ENCODE data around the gene NELFB.

Gene NELFB

DNA sequence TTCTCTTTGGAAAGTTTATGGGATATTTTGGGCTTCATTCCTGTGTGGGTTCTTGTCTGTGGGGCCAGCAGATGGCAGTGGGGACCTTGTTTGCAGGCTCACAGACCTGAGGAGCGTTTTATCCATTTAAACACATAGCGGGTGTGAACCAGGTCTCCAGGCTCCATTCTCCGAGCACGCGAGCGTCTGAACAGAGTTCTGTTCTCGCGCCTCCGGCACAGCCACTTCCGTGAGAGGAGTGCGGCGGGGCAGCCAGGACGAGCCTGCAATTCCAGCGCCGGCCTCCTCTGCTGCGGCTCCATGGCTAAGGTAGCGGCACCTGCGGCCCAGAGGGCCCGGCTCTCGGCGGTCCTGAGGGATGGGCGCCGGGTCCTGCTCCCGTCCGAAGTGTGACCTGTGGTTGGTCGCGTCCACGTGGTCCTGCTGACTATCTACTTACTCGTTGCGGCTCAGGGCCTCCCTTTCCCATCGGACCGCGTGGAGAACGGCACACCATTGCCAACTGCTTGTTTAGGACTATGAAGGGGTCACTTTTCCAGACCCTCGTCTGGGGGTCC is 39.6 kb downstream of the NELFB start:
- DNase-seq: no peak

DNA sequence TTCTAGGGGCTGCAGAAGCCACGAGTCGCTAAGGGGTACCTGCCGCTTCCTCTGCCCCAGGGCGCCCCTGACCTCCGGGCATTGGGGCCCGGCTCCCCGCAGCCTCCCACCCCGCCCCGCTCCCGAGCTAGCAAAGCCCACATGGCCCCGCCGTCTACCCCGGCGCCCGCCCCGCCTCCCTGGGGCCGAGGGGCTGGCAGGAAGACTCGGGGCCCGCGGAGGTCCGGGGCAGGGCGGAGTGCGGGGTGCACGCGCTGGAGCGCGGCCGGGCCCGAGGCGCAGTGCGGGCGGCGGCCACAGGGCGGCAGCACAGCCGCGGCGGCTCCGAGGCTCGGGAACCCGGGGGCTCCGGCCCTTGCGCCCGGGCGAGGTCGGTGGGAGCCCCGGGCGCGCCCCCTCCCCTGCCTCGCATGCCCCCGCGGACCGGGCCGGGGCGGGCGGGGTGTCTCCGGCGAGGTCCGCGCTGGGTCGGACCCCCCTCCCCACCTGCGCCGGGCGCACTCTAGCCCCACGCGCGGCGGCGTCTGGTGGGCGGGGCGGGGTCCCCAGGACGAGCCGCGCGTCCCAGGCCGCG is 40.2 kb downstream of the NELFB start:
- peak; percentile 39 for DNase-seq

DNA sequence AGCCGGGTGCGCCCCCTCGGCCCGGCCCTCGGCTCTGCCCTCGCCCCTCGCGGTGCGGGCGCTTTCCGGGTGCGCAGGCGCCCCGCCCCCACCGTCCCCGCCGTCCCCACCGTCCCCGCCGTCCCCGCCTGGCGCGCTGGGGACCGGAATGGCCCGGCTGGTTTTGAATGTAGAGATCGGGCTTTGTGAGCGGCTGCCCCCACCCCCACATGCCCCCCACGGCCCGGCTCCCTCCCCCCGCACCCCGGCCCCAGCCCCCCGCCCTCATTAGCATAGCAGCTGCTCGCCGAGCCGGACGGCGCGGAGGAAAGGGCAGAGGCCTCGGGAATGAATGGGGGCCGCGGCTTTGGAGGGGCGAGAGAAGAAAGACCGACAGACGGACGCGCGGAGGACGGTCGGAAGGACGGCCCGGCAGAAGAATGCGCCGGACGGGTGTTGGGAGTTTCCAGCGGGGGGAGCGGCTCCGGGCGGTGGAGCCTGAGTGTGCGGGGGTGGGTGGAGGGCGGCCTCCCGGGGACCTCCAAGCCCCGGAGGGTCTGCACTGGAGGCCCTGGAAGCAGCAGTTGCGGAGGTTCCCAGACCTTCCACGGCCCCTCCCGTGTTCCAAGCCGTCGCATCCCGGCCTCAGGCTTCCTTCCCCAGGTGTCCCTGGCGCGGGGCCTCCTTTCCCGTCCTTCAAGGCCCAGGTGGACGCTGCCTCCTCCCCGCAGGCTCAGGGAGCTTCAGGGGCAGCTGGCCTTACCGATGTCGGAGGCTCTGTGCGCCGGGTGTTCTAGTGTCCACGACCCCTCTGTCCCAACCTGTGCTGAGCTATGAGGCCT is 40.9 kb downstream of the NELFB start:
- no peak for DNase-seq

DNA sequence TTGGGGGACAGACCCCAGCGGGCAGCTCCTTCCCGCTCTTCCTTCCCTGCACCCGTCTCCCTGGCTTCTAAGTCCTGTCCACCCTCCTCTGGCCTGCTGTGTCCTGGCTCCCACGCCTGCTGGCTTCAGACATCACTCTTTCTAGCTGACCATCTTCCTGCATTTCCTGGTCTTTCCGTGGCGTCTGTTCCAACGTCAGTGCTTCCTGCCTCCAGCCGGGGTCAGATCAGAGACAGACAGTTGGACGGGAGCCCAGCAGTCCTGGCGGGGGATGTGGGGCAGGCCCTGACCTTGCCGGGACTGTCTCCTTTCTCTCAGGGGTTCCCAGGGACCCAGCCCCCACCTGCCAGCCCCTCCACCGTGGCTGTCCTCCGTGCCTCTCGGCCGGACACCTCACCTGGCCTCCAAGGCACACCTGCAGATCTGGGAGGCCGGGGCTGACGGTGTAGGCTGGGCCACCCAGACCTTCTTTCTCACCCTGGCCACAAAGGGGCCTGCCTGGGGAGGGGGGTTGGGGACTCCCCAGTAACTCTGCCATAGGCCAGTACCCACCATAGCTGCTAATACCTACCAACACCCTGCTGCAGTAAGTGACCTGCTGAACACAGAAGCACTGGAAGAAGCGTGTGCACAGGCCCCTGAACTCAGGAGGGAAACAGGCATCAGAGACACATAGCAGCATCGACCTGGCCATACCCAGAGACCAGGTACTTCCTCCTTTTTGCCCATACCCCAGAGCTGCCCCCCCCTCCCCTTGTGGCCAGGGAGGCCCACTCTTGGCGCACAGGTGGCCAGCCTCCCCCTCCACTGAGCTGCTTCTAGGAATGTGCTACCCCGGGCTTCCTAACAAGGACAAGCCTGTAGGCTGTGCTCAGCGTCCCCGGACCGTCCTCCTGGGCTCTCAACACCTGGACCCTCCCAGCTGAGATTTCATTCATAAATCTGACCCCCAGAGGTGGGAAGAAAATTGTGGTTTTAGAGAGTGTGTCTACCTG is 41.8 kb downstream of the NELFB start:
- no peak for DNase-seq

DNA sequence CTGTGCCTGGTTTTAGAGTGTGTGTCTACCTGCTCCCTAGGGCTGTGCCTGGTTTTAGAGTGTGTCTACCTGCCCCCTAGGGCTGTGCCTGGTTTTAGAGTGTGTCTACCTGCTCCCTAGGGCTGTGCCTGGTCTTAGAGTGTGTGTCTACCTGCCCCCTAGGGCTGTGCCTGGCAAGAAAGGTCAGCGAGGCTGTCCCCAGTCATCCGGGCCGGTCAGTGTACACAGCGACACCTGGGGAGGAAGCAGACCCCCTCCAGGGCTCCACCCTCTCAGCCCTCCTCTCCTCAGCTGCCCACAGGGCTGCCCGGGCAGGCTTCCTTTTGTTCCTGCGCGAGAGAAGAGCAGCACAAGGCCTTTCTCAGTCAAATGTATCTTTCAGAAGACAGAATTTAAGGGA is 42.8 kb downstream of the NELFB start:
- no peak for DNase-seq

DNA sequence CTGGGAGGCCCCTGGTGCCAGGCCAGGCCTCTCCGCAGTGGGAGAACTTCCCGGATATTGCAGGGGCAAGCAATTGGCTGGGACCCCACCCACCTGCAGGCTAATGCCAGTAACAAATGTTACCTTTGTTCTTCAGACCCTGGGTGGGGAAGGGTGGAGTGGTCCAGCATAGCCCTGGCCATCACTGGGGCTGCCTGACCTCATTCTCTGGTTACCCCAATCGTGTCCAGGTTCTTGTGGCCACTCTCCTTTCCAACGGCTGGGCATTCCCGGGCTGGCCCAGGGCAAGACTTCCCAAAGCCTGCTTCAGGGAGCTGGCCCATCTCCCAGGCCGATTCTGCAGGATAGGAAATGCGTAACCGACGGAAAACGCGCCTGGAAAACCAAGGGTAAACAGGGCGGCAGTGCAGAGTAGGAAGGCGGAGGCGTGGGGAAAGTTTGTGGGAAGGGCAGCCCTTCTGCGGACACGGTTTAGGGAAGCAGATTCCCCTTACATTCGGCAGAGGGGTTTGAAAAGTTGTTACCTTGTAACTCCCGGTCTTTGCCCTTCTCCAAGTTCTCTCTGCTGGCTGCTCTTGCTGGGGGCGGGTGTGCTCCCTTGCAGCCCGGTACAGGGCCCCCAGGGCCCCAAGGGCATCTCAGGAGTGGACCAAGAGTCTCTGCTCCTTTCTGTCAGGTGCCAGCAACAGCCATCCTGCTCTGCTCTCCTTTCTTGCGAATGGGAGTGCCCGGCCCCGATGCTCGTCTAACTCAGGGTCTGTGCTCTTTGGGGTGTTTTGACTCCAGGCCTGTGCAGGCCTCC is 43.5 kb downstream of the NELFB start:
- no peak for DNase-seq

DNA sequence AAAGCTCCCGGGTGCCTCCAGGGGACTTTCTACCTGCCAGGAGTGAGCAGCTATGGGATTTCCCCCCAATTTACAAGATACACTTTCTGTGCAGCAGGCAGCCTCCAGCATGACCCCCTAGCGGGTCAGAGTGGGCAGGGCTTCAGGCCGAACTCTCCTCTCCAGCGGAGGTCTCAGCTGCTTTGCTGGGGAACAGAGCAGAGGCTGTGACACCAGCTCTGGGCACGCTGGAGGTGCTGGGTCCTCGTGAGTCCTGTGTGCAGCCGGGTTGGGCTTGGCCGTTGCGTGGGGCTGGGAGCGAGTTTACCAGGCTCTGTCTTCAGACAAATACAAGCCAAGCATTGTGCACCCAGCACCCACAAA is 44.1 kb downstream of the NELFB start:
- DNase-seq: no peak

DNA sequence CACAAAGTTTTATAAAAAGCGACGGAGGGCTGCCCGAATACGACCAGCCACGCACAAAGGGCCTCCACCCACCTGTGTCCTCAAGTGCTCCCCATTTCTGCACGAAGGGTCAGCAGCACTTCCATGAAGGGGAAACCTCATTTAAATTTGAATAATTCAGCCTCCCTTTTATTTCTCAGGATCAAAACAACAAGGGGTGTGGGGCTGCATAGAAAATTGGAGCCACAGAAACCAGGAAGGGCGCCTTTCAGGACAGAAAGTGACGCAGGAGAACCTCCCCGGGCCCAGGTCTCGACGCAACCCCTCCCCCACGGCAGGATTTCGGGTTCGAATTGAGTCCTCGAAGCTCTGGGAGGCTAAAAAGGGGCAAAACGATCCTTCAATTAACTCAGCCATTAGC is 44.8 kb downstream of the NELFB start:
- no peak for DNase-seq

DNA sequence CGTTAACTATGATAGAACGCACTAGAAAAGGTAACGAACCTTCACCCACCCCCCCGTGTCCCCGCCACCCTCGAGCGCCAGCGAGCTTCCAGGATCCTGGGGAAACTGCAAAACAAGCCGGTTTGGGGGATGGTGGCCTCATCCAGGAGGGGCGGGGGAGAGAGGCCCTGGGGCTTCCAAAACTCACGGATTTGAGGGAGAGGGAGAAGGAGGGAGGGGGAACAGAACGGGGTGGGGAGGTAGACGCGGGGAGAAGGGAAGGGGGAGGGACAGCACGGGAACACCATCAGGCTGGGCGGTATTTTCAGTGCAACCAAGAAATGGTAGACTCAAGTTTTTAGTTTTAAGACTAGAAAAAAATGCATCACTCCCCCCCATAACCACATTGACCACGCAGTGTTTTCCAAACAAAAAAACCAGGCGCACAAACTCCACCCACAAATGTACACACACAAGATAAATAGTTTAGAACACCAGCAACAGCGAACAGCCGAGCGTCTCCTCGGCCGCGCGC is 45.5 kb downstream of the NELFB start:
- no peak for DNase-seq

DNA sequence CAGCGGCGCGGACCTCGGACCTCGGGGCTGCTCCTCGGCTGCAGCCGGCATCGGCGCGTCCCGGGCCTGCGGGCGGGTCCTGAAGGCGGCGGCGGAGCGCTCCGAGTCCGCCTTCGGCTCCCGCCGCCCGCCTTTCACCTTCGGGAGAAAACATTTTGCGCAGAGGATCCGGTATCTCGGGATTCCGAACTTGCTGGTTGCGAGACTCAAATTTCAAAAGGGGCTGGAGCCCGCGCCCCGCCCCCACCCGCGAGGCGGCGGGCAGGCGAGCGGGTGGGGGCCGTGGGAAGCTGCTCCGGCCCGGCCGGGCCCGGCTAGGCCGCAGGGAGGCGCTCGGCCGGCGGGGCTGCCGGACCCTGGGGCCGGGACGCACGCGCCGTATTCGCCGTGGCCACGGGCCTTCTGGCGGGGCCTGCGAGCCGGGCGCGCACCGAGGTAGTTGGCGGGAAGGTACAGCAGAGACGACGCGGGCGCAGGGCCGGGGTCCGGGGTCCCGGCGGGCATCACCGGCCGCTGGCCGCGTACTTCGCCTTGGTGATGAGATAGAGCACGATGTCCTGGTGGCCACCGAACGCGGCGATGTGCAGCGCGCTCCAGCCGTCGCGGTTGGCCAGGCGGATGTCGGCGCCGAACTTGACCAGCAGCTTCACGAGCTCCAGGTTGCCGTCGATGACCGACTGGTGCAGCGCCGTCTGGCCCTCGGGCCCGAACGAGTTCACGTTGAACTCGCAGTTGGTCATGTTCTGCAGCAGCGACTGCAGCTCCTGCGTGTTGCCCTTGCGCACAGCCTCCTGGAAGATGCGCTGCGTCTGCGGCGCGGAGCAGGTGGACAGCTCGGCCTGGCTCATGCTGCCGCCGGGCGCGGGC is 46.2 kb downstream of the NELFB start:
- DNase-seq: peak; percentile 41

DNA sequence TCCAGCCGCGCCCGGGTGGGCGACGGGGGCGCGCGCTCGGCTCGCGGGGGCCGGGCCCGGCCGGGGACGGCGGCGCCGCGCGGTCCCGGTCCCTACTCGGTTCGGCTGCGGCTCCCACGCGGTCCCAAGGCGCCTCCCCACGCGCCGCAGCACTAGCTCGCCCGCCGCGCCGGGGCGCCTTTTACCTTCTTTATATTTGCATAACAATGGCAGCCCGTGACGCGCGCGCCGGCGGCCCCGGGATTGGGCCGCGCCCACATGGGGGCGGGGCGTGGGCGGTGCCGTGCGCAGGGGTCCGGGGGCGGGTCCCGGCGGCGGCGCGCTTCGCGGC is 47.0 kb downstream of the NELFB start, which contains the start of gene NRARP:
Gene NRARP, minus strand, starts transcription at position 154 of the 331 bp plus-strand sequence. CDS start 343 bp downstream, outside the sequence.
- peak; percentile 79 for DNase-seq

DNA sequence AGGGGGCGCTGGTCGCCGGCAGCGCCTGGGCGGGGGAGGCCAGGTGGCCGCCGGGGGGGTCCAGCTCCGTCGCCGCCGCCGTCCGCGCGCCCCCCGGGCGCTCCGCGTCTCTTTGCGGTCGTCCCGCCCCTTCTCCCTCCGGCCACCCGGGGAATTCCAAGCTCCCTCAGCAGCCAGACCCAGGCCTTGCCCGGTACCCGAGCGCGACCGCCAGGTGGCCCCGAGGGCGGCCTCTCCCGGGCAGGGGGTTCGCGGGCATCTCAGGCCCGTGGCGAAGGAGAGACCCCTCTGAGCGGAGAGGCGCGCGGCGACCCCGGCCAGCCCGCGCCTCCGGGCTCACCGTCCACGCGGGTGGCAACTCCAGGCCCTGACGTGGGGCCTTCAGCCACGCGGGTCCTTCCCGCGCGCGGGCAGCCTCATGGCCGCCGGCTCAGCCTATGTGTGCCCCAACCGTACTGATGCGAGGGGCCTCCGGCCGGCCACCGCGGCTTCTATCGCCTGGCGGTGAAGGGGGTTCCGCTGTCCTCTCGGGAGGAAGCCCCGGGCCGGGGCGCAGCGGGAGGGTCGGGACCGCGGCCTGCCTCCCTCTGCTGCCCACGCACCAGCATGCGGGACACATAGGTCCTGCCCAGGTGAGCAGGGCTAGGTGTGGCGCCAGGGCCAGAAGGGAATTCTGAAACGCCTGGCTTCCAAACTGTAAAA is 47.5 kb downstream of the NELFB start:
- no peak for DNase-seq

DNA sequence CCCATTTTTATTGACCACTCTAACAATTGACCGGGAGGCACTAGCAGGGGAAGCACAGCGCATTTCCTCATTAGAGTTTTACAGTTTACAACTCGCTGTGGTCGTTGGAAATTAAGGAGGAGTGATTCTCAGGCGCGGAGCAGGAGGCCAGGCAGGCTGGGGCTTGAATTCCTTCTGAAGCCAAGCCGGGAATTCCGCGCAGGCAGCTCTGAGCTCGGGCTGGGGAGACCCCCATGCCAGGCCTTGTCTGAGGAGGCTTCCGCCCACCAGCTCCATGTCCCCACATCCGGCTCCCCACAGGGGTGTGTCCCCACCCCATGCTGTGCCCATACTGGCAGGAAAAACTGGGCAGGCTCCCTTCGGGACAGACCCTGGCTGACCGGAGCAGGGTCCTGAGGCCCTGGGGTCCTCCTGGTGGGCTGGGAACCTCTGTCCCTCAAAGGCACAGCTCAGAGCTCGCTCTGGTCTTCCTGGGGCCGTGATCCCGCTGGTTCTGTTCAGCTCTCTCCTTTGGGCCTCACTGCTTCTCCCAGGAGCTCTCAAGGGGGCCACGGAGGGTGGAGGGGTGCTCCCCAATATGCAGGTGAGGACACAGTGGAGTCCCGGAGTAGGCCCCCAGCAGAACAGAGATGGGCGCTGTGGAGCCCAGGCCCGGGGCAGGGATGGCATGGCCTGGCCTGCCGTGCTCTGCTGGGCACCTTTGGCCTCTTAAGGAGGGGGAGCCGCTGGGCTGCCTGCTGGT is 48.2 kb downstream of the NELFB start:
- no peak for DNase-seq

DNA sequence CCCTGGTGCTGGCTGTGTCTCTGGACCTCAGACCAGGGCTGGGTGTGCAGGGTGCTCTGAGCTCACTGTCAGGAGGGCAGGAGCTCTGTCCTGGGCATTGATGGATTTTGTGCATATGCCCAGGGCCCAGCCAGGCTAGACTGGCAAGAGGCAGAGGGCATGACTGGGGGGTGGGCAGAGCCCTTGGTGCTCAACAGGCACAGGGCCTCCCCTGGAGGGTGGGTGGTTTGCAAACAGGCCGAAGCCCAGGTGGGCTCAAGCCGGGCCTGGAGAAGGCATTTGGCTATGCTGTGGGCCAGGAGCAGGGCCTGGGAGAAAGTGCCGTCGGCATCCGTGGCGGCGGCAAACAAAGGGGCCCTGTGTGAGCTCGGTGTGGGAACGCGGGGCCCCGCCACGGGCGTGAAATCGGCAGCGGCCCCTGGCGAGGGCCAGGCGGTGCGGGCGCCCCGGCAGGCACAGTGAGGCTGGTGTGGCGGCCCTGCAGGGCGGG is 48.8 kb downstream of the NELFB start:
- no peak for DNase-seq

DNA sequence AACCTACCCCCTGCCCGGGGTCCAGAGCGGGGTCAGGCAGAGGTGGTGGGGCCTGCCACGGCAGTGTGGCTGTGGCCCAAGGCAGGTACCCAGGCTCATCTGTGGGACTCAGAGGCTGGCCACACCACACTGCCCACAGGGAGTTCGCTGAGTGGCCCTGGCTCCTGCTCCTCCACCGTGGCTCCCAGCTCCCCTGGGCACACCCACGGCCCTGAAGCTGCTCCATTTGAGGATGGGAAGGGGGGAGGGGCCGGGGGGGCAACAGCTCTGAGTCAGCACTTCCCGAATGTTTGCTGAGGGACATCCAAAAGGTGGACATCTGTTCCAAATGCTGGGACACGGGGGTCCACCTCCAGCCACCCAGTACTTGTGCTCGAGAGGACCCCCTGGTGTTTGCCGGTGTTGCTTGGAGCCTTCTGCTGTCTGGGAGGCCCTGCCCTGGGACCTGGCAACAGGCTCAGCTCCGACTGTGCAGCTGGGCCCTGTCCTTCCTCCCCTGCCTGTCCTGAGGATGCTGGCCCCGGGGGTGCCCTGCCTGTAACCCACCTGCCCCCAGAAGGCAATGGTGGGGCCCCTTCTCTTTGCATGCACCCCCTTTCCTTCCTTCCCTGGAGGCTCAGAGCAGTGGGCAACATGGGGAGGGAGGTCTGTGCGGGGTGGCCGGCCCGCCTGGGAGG is 49.4 kb downstream of the NELFB start:
- no peak for DNase-seq

DNA sequence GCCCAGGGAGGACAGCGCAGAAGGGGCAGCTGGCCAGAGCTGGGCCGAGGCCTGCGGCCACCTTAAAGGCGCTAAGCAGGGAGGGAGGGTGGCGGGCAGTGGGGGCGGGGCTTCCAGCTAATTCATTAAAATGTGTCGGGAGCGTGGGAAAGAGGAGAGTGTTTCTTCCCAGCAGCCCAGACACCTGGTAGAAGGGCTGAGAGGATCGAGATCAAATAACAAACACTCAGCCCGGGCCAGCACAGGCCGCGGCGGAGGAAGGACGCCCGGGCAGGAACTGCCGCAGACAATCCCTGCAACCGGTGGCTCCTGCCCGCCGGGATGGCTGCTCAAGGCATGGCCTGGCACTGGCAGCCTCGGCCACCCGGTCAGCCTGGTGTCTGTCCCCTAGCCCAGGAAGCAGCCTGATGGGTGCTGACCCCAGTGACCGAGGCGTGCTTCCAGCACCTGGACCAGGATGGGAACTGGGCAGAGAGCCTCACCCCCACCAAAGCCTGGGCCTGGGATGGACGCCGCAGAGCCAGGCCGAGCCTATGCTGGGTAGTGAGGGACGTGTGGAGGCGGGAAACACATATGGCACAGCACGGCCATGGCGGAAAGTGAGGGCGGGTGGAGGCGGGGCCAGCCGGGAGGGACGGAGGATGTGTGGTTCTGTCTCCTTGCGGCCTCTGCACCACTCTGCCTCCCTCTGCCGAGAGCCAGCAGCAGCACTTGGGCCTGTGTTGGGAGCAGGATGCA is 50.1 kb downstream of the NELFB start:
- no peak for DNase-seq

DNA sequence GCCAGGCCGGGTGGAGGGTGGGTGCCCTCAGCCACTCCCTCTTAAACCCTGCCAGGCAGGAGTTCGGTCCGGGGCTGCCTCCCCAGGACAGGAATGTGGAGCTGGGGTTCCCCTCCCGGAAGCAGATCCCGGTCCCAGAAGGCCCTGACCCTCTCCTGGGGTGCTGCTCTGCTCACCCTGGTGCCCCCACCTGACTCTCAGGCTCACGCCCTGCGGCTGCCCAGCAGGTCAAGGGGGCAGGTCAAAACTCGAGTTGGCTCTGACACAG is 50.6 kb downstream of the NELFB start:
- DNase-seq: no peak

DNA sequence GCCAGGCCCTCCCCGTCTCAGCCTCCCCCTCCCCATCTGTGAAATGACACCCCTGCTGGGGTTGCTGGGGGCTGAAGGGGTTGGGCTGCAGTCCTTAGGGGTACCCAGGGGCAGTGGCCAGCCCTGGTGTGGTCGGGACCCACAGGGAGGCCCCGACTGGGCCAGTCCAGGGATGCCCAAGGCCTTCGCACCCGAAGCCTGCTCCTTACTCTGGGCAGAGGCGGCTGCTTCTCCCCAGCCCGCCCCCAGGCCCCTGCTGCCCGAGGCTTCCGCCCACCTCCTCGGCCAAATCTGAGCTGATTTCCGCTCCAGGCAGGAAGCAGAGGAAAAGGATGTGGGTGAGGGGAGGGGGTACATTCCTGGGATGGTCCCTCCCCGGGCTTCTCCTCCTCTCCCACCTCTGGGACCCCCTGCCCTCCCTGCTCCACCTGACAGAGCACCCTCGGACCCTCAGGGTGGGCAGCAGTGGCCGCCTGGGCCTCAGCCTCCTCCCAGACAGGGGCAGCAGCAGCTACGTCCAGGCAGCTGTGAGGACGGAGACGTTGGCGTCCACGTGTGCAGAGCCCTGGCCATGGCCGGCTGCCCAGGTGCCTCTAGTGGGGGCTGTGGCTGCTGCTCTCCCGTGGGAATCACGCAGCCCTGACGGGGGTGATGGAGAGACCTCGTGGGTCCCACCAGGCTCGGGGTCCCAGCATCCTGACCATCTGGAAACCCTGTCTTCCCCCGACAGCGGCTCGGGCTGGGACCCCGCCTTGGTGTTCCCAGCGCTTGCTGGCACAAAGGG is 51.1 kb downstream of the NELFB start:
- no peak for DNase-seq
